PC-9 (cell line): ENCODE results near the gene RABL6. TPM values are rescaled to one million over a fixed set of nuclear protein-coding genes. Genes with fewer than 3 reads are reported as not detected.

Experiments used
- Bru-seq: library from RNA; stranded (reverse); fragments of 400-500 nt; gene quantifications from one replicate; lab custom pipeline; 2021; lab: Mats Ljungman, UMichigan
- BruChase-seq, 2 experiments: library from RNA; stranded (reverse); fragments of 400-500 nt; gene quantifications; one replicate each; lab custom pipeline; 2021; lab: Mats Ljungman, UMichigan
- BruUV-seq: library from RNA; stranded (reverse); fragments of 400-500 nt; replicated peaks from 2 replicates; lab custom pipeline; 2021; lab: Mats Ljungman, UMichigan
- CTCF ChIA-PET: fragments of 300-600 bp; sonication (Branson Sonifier 250); formaldehyde crosslinking; loops from one replicate; lab custom pipeline; 2022; ENCODE audit warnings: antibody characterized with exemption; lab: Charles Lee
- POLR2A ChIA-PET: fragments of 300-600 bp; sonication (Branson Sonifier 250); formaldehyde crosslinking; loops from one replicate; lab custom pipeline; 2022; ENCODE audit warnings: antibody characterized with exemption; ENCODE audit not compliant: unreplicated experiment; lab: Charles Lee
- DNase-seq, 2 experiments: peaks; one replicate each; pipeline versions ENCODE4 v3.0.0 to v3.0.0-alpha.2; 2015 to 2022; ENCODE audit warnings: mixed read lengths in 1 of 2
- H2AFZ ChIP-seq: fragments of 200-600 bp; sonication (generic); 2 replicates; pipeline ENCODE4 v1.8.1; 2017; ENCODE audit warnings: antibody characterized with exemption
- H3F3A ChIP-seq: fragments of 200-600 bp; sonication (generic); 2 replicates; pipeline ENCODE4 v1.8.1; 2017; ENCODE audit warnings: antibody characterized with exemption, mild to moderate bottlenecking, low read depth; ENCODE audit not compliant: insufficient read depth
- H3K27ac ChIP-seq: fragments of 200-600 bp; sonication (generic); 2 replicates; pipeline ENCODE4 v1.6.1; 2016; ENCODE audit warnings: mixed run types
- H3K27me3 ChIP-seq: fragments of 200-600 bp; sonication (generic); 2 replicates; pipeline ENCODE4 v1.6.1; 2016; ENCODE audit warnings: low read depth, mixed run types; ENCODE audit not compliant: insufficient read depth
- H3K36me3 ChIP-seq: fragments of 200-600 bp; sonication (generic); 2 replicates; pipeline ENCODE4 v1.6.1; 2016; ENCODE audit warnings: low read depth, mixed run types
- H3K4me1 ChIP-seq: fragments of 200-600 bp; sonication (generic); replicated peaks from 2 replicates; pipeline ENCODE4 v1.6.1; 2016; ENCODE audit warnings: mixed run types; ENCODE audit not compliant: insufficient read depth
- H3K4me2 ChIP-seq: fragments of 200-600 bp; sonication (generic); 2 replicates; pipeline ENCODE4 v1.6.1; 2017; ENCODE audit warnings: mixed run types
- H3K4me3 ChIP-seq: fragments of 200-600 bp; sonication (generic); 2 replicates; pipeline ENCODE4 v1.6.1; 2016; ENCODE audit warnings: mixed run types
- H3K79me2 ChIP-seq: fragments of 200-600 bp; sonication (generic); 2 replicates; pipeline ENCODE4 v1.6.1; 2017; ENCODE audit warnings: low read depth, mixed run types
- H3K9me2 ChIP-seq: fragments of 200-600 bp; sonication (generic); 2 replicates; pipeline ENCODE4 v1.8.1; 2017; ENCODE audit warnings: mild to moderate bottlenecking; ENCODE audit not compliant: insufficient read depth
- H3K9me3 ChIP-seq: fragments of 200-600 bp; sonication (generic); 2 replicates; pipeline ENCODE4 v1.8.1; 2016; ENCODE audit warnings: low read depth; ENCODE audit not compliant: insufficient read depth
- H4K20me1 ChIP-seq: fragments of 200-600 bp; sonication (generic); 2 replicates; pipeline ENCODE4 v1.8.1; 2017; ENCODE audit not compliant: insufficient read depth
- CTCF ChIP-seq: fragments of 200-600 bp; sonication (generic); conservative IDR thresholded peaks from 2 replicates; pipeline ENCODE4 v1.6.1; 2017; ENCODE audit warnings: mixed run types, antibody characterized with exemption, mild to moderate bottlenecking, moderate library complexity
- EZH2 ChIP-seq: fragments of 200-600 bp; sonication (generic); IDR thresholded peaks from 2 replicates; pipeline ENCODE4 v1.8.0; 2017; ENCODE audit warnings: antibody characterized with exemption, low read depth
- intact Hi-C: fragments of 100-400 bp; cut with micrococcal nuclease; formaldehyde crosslinking; loops from one replicate; pipeline ENCODE4 v1.10.0; 2022; ENCODE audit not compliant: unreplicated experiment
- long read RNA-seq: library from polyadenylated mRNA; stranded (forward); transcript quantifications from one replicate; pipeline ENCODE4 v2.0.0, GENCODE V29; 2022
- total RNA-seq: library from RNA; stranded (reverse); gene quantifications from 2 replicates; pipeline ENCODE4 v1.2.3, GENCODE V29; 2021

RABL6 gene
- total RNA-seq (116 and 136 TPM in 2 replicates), Bru-seq, nascent RNA (percentile 62 among the genes with signal in this experiment), BruChase-seq, experiment 1, labeled RNA remaining after a 2-hour chase (percentile 81 among the genes with signal in this experiment), BruChase-seq, experiment 2, labeled RNA remaining after a 6-hour chase (percentile 91 among the genes with signal in this experiment)
- long read RNA-seq, transcript RABL6-201 (15 exons, 3,091 nt): minor isoform, 23 of 147 reads
- long read RNA-seq, transcript RABL6-204 (8 exons, 1,580 nt): major isoform, 45 of 147 reads
- long read RNA-seq, partial matches to known transcripts: 43 of 147 reads
- long read RNA-seq, other reads (novel, unspliced or antisense): 34 of 147 reads

GRCh38 chr9:136807281-136808074 is at the start of gene RABL6:
Gene RABL6, plus strand, starts transcription at chr9:136807948. Its CDS starts 249 bp downstream, at chr9:136808197.
- TF ChIP-seq CTCF: no peak
- TF ChIP-seq EZH2: no peak
- POLR2A ChIA-PET: interaction anchor here (0.5 to 0.7 kb wide), 4 partner anchors 15 to 279 kb away, joined by 3 to 5 read pairs (median 4); no protein-coding TSS in a partner anchor
- Histone ChIP-seq H3F3A (no peaks in the 10 kb centered on the region), H4K20me1 (peaks cover 10% of the 10 kb centered on the region; the same call in 1 of the 2 replicates), H3K4me3 (peak within 1 kb of the TSS; percentile 96), H3K9me3 (no peaks in the 10 kb centered on the region), H3K4me1 (peaks cover 19% of the 10 kb centered on the region), H3K36me3 (peaks cover 5% of the 10 kb centered on the region; the same call in 1 of the 2 replicates), H3K9me2 (no peaks in the 10 kb centered on the region), H3K79me2 (peaks cover 32% of the 10 kb centered on the region), H3K27ac (0 out of 2 replicates have a peak within 1 kb of the TSS, but pooled peaks have one; percentile 19), H3K4me2 (peak within 1 kb of the TSS; percentile 97), H3K27me3 (no peaks in the 10 kb centered on the region), H2AFZ (peak within 1 kb of the TSS; percentile 99)
- TSS peak; percentile 57 for BruUV-seq
- DNase-seq: peak in 1 of 2 experiments; percentile 84
- CTCF ChIA-PET: interaction anchor here (0.6 kb wide), 1 partner anchor 35 kb away, joined by 9 read pairs; no protein-coding TSS in a partner anchor
- intact Hi-C loops: no loop called here

- H3K27ac ChIP-seq: no peak overlapping the region
- H3K4me1 ChIP-seq: no peaks in the 10 kb centered on the region
- no peak overlapping the region for H2AFZ ChIP-seq
- no peak for TF ChIP-seq CTCF
- TF ChIP-seq EZH2: no peak
- peaks cover 20% of the 10 kb centered on the region; the same call in 1 of the 2 replicates for H3K27me3 ChIP-seq
- H4K20me1 ChIP-seq: no peaks in the 10 kb centered on the region
- no peaks in the 10 kb centered on the region for H3K9me2 ChIP-seq
- intact Hi-C loops: no loop called here
- no peaks in the 10 kb centered on the region for H3K9me3 ChIP-seq
- POLR2A ChIA-PET: no interaction called here
- no TSS peak for BruUV-seq
- no peak for DNase-seq
- H3K36me3 ChIP-seq: no peaks in the 10 kb centered on the region
- H3K4me2 ChIP-seq: no peak overlapping the region
- no peak overlapping the region for H3K4me3 ChIP-seq
- CTCF ChIA-PET: no interaction called here
- H3F3A ChIP-seq: no peaks in the 10 kb centered on the region
- no peaks in the 10 kb centered on the region for H3K79me2 ChIP-seq
Measured at GRCh38 chr9:136759001-136759400, 48.7 kb upstream of the RABL6 start.
